Mesothelial cell of epicardium (in vitro differentiated cells): ENCODE results near the gene THRB. TPM values are rescaled to one million over a fixed set of nuclear protein-coding genes. Genes with fewer than 3 reads are reported as not detected.
A peak's percentile ranks its signal among the peaks of the same experiment; 100 is the strongest.

Source experiments
- DNase-seq, 2 experiments: peaks; one replicate each; pipeline ENCODE4 v3.0.0; 2021; ENCODE audit warnings: low spot score in 2 of 2; ENCODE audit not compliant: unreplicated experiment in 2 of 2
- H3K27ac Mint-ChIP-seq: 2 replicates; pipeline ENCODE4 v1.8.0; 2021; ENCODE audit warnings: mixed read lengths
- H3K27me3 Mint-ChIP-seq: 2 replicates; pipeline ENCODE4 v1.8.0; 2021; ENCODE audit warnings: low read depth, mixed read lengths
- H3K36me3 Mint-ChIP-seq: 2 replicates; pipeline ENCODE4 v1.8.0; 2021; ENCODE audit warnings: mixed read lengths
- H3K4me1 Mint-ChIP-seq: 2 replicates; pipeline ENCODE4 v1.8.0; 2021; ENCODE audit warnings: mixed read lengths
- H3K4me3 Mint-ChIP-seq: 2 replicates; pipeline ENCODE4 v1.8.0; 2021; ENCODE audit warnings: mild to moderate bottlenecking, moderate library complexity, mixed read lengths
- H3K9me3 Mint-ChIP-seq: 2 replicates; pipeline ENCODE4 v1.8.0; 2021; ENCODE audit warnings: mixed read lengths
- CTCF ChIP-seq: fragments of 200-600 bp; sonication (generic); IDR thresholded peaks from one replicate; pipeline ENCODE4 v1.5.0; 2021; ENCODE audit warnings: antibody characterized with exemption; ENCODE audit not compliant: unreplicated experiment
- total RNA-seq: library from RNA; stranded (reverse); gene quantifications from 3 replicates; pipeline ENCODE4 v1.2.1, GENCODE V29; 2021

THRB gene
- total RNA-seq, 1 donor from 2014 or later = 3.4 TPM

GRCh38 chr3:24354230-24354629 lies 140.4 kb downstream of the THRB start:
- no peak for TF ChIP-seq CTCF
- Mint-ChIP-seq H3K27me3 (no peaks in the 10 kb centered on the region), H3K4me3 (no peak overlapping the region), H3K27ac (no peak overlapping the region), H3K4me1 (peaks cover 15% of the 10 kb centered on the region), H3K36me3 (peaks cover 3% of the 10 kb centered on the region), H3K9me3 (peaks cover 13% of the 10 kb centered on the region)
- DNase-seq = no peak

- DNase-seq = no peak
- Mint-ChIP-seq H3K36me3 (peaks cover 3% of the 10 kb centered on the region), H3K27ac (no peak overlapping the region), H3K9me3 (peaks cover 13% of the 10 kb centered on the region), H3K4me1 (peaks cover 13% of the 10 kb centered on the region), H3K4me3 (no peak overlapping the region), H3K27me3 (no peaks in the 10 kb centered on the region)
- no peak for TF ChIP-seq CTCF
Measured at GRCh38 chr3:24352893-24353553, 141.6 kb downstream of the THRB start.

- peak overlapping the region; percentile 17 for H3K27ac Mint-ChIP-seq
- H3K9me3 Mint-ChIP-seq = peaks cover 13% of the 10 kb centered on the region
- DNase-seq = no peak
- no peak for TF ChIP-seq CTCF
- H3K4me1 Mint-ChIP-seq = peaks cover 13% of the 10 kb centered on the region
- no peak overlapping the region for H3K4me3 Mint-ChIP-seq
- H3K36me3 Mint-ChIP-seq = peaks cover 3% of the 10 kb centered on the region
- no peaks in the 10 kb centered on the region for H3K27me3 Mint-ChIP-seq
Measured at GRCh38 chr3:24351779-24352469, 142.7 kb downstream of the THRB start.

- no peak for DNase-seq
- no peak overlapping the region for H3K4me3 Mint-ChIP-seq
- H3K27me3 Mint-ChIP-seq = no peaks in the 10 kb centered on the region
- no peak overlapping the region for H3K27ac Mint-ChIP-seq
- no peak for TF ChIP-seq CTCF
- H3K9me3 Mint-ChIP-seq = peaks cover 3% of the 10 kb centered on the region
- peaks cover 13% of the 10 kb centered on the region for H3K4me1 Mint-ChIP-seq
- peaks cover 1% of the 10 kb centered on the region for H3K36me3 Mint-ChIP-seq
Measured at GRCh38 chr3:24349367-24350019, 145.2 kb downstream of the THRB start.

- H3K27ac Mint-ChIP-seq = no peak overlapping the region
- H3K27me3 Mint-ChIP-seq = no peaks in the 10 kb centered on the region
- H3K9me3 Mint-ChIP-seq = no peaks in the 10 kb centered on the region
- DNase-seq = no peak
- peaks cover 13% of the 10 kb centered on the region for H3K4me1 Mint-ChIP-seq
- no peak overlapping the region for H3K4me3 Mint-ChIP-seq
- no peak for TF ChIP-seq CTCF
- H3K36me3 Mint-ChIP-seq = no peaks in the 10 kb centered on the region
Measured at GRCh38 chr3:24348348-24348747, 146.3 kb downstream of the THRB start.
